ENCODE results near the gene EGLN2. TPM values are rescaled to one million over a fixed set of nuclear protein-coding genes. Genes with fewer than 3 reads are reported as not detected.
"Not testable (repeated sequence)": the region's sequence is repeated elsewhere in the genome, so short reads cannot be mapped to it uniquely, and the experiment has no call there.

Gene EGLN2
- total RNA-seq, 1 donor from 2014 or later, result 83.1 TPM

GRCh38 chr19:40825460-40826095, 26.6 kb downstream of the EGLN2 start:
- not testable (repeated sequence) for H3K4me3 Mint-ChIP-seq (ENCODE audit: unreplicated experiment); H3K4me1 Mint-ChIP-seq (ENCODE audit: low read depth); H3K27me3 Mint-ChIP-seq (ENCODE audit: low read depth); DNase-seq (ENCODE audit: low spot score); H3K27ac Mint-ChIP-seq (ENCODE audit: unreplicated experiment); H3K9me3 Mint-ChIP-seq (ENCODE audit: low read depth)
- H3K36me3 Mint-ChIP-seq (ENCODE audit: low read depth), result peaks cover 18% of the 10 kb centered on the region

- not testable (repeated sequence) for DNase-seq (ENCODE audit: low spot score); H3K27ac Mint-ChIP-seq (ENCODE audit: unreplicated experiment); H3K4me3 Mint-ChIP-seq (ENCODE audit: unreplicated experiment); H3K9me3 Mint-ChIP-seq (ENCODE audit: low read depth); H3K4me1 Mint-ChIP-seq (ENCODE audit: low read depth); H3K27me3 Mint-ChIP-seq (ENCODE audit: low read depth)
- H3K36me3 Mint-ChIP-seq (ENCODE audit: low read depth), result peaks cover 18% of the 10 kb centered on the region
These were observed 27.3 kb downstream of the EGLN2 start for GRCh38 chr19:40826312-40826698.

GRCh38 chr19:40826699-40827385, 27.9 kb downstream of the EGLN2 start:
- not testable (repeated sequence) for H3K4me3 Mint-ChIP-seq (ENCODE audit: unreplicated experiment)

DNA sequence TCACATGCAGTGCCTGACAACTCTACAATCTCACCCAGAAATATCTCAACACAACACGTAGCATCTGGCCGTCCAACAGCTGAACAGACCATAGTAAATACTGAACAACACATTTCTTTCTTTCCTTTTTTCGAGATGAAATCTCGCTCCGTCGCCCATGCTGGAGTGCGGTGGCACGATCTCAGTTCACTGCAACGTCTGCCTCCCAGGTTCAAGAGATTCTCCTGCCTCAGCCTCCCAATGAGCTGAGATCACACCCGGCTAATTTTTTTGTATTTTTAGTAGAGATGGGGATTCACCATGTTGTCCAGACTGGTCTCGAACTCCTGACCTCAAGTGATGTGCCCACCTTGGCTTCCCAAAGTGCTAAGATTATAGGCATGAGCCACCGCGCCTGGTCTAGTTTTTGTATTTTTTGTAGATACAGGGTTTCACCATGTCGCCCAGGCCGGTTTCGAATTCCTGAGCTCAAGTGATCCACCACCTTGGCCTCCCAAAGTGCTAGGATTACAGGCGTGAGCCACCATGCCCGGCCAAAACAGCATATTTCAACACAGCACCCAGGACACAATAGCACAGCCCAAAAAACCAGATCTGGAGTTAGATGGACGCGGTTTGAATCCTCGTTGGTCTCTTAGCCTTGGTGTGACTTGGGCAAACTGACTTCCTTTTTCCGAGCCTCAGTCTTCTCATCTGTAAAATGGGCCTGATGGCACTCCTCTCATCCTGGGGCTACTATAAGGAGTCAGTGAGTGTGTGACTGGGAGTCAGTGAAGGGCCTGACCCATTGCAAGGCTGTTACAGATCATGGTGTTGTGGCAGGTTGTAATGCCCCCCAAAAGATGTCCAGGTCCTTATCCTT, 28.6 kb downstream of the EGLN2 start:
- H3K27me3 Mint-ChIP-seq (ENCODE audit: low read depth), result no peaks in the 10 kb centered on the region
- H3K9me3 Mint-ChIP-seq (ENCODE audit: low read depth), result no peaks in the 10 kb centered on the region
- no peak overlapping the region for H3K27ac Mint-ChIP-seq (ENCODE audit: unreplicated experiment)
- peak; percentile 37 for DNase-seq (ENCODE audit: low spot score)
- H3K4me3 Mint-ChIP-seq (ENCODE audit: unreplicated experiment), result no peak overlapping the region
- TF ChIP-seq CTCF (IDR thresholded peaks at IDR 0.05), result no peak
- peaks cover 12% of the 10 kb centered on the region for H3K4me1 Mint-ChIP-seq (ENCODE audit: low read depth)
- peaks cover 18% of the 10 kb centered on the region for H3K36me3 Mint-ChIP-seq (ENCODE audit: low read depth)

More at GRCh38 chr19:40826699-40827385, 27.9 kb downstream of the EGLN2 start:
- DNase-seq (ENCODE audit: low spot score); H3K4me1 Mint-ChIP-seq (ENCODE audit: low read depth); H3K9me3 Mint-ChIP-seq (ENCODE audit: low read depth); H3K27ac Mint-ChIP-seq (ENCODE audit: unreplicated experiment); H3K27me3 Mint-ChIP-seq (ENCODE audit: low read depth): not testable (repeated sequence)
- H3K36me3 Mint-ChIP-seq (ENCODE audit: low read depth), result peaks cover 18% of the 10 kb centered on the region

DNA sequence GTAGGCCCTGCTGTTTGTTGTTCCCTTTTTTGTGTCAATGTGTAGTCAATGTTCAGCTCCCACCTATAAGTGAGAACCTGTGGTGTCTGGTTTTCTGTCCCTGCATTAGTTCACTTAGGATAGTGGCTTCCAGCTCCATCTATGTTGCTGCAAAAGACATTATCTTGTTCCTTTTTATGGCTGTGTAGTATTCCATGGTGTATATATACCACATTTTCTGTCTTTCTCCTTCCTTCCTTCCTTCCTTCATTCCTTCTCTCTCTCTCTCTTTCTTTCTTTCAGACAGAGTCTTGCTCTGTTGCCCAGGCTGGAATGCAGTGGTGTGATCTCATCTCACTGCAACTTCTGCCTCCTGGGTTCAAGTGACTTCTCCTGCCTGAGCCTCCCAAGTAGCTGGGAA, 30.2 kb downstream of the EGLN2 start:
- Mint-ChIP-seq H3K4me1 (ENCODE audit: low read depth) (peaks cover 12% of the 10 kb centered on the region), H3K4me3 (ENCODE audit: unreplicated experiment) (no peak overlapping the region), H3K27me3 (ENCODE audit: low read depth) (no peaks in the 10 kb centered on the region), H3K36me3 (ENCODE audit: low read depth) (peaks cover 18% of the 10 kb centered on the region), H3K9me3 (ENCODE audit: low read depth) (no peaks in the 10 kb centered on the region), H3K27ac (ENCODE audit: unreplicated experiment) (no peak overlapping the region)
- no peak for DNase-seq (ENCODE audit: low spot score)
- TF ChIP-seq CTCF (IDR thresholded peaks at IDR 0.05), result no peak

GRCh38 chr19:40830741-40831140, 31.8 kb downstream of the EGLN2 start:
- not testable (repeated sequence) for DNase-seq (ENCODE audit: low spot score); H3K9me3 Mint-ChIP-seq (ENCODE audit: low read depth); H3K27ac Mint-ChIP-seq (ENCODE audit: unreplicated experiment); H3K4me3 Mint-ChIP-seq (ENCODE audit: unreplicated experiment); H3K27me3 Mint-ChIP-seq (ENCODE audit: low read depth)
- peaks cover 16% of the 10 kb centered on the region for H3K36me3 Mint-ChIP-seq (ENCODE audit: low read depth)
- H3K4me1 Mint-ChIP-seq (ENCODE audit: low read depth), result peaks cover 12% of the 10 kb centered on the region

Measured in chondrocyte (in vitro differentiated cells).